GM18858 (cell line): ENCODE measurements around the gene KCNRG.
"Not testable (repeated sequence)": the region's sequence is repeated elsewhere in the genome, so short reads cannot be mapped to it uniquely, and the experiment has no call there.

Source experiments
- ATAC-seq: cut with Tn5 transposase; IDR thresholded peaks from one replicate; pipeline ENCODE4 v1.9.1; 2021; ENCODE audit not compliant: unreplicated experiment

The KCNRG gene

GRCh38 chr13:50015258-50015657 lies at the start of gene KCNRG:
Gene KCNRG (plus strand): TSS chr13:50015444. CDS start chr13:50015494, 50 bp downstream.
- ATAC-seq, result no peak

GRCh38 chr13:49967456-49967855 lies 47.8 kb upstream of the KCNRG start:
- ATAC-seq, result no peak

GRCh38 chr13:49972709-49973108 lies 42.5 kb upstream of the KCNRG start:
- ATAC-seq, result no peak

- ATAC-seq, result no peak
Measured at GRCh38 chr13:49975826-49976225, 39.4 kb upstream of the KCNRG start.

- ATAC-seq, result peak; percentile 46
Measured at GRCh38 chr13:49976314-49977258, 38.7 kb upstream of the KCNRG start.

GRCh38 chr13:49977992-49978391 lies 37.3 kb upstream of the KCNRG start:
- no peak for ATAC-seq

GRCh38 chr13:49980266-49980665 lies 35.0 kb upstream of the KCNRG start:
- ATAC-seq, result no peak

GRCh38 chr13:49985129-49985528 lies 30.1 kb upstream of the KCNRG start:
- ATAC-seq, result no peak

GRCh38 chr13:49986471-49986870 lies 28.8 kb upstream of the KCNRG start:
- no peak for ATAC-seq

GRCh38 chr13:49990612-49991011 lies 24.6 kb upstream of the KCNRG start:
- ATAC-seq, result not testable (repeated sequence)

GRCh38 chr13:49993111-49993510 lies 22.1 kb upstream of the KCNRG start:
- no peak for ATAC-seq

GRCh38 chr13:49993666-49994065 lies 21.6 kb upstream of the KCNRG start:
- no peak for ATAC-seq

GRCh38 chr13:49995625-49996101 lies 19.6 kb upstream of the KCNRG start:
- ATAC-seq, result no peak

GRCh38 chr13:49996161-49996915 lies 18.9 kb upstream of the KCNRG start:
- no peak for ATAC-seq

GRCh38 chr13:49996951-49997895 lies 18.0 kb upstream of the KCNRG start, which contains the start of gene TRIM13:
Gene TRIM13 (plus strand): TSS chr13:49997042. CDS start chr13:50011941, 14,899 bp downstream.
- peak; percentile 51 for ATAC-seq

- ATAC-seq, result no peak
Measured at GRCh38 chr13:49997955-49998354, 17.3 kb upstream of the KCNRG start.

- ATAC-seq, result no peak
Measured at GRCh38 chr13:49998714-49999624, 16.3 kb upstream of the KCNRG start.

- no peak for ATAC-seq
Measured at GRCh38 chr13:50001287-50001686, 14.0 kb upstream of the KCNRG start.

- ATAC-seq, result no peak
Measured at GRCh38 chr13:50006426-50007135, 8.7 kb upstream of the KCNRG start.
